IMR-90 (cell line): ENCODE results near the gene INSL3. TPM values are rescaled to one million over a fixed set of nuclear protein-coding genes. Genes with fewer than 3 reads are reported as not detected.

ENCODE experiments used
- ATAC-seq: fragments of 200-7000 bp; cut with Tn5 transposase; 2 replicates; pipeline ENCODE4 v1.9.1; 2020; ENCODE audit warnings: low read depth, mild to moderate bottlenecking, moderate library complexity
- BruUV-seq: library from RNA; stranded (reverse); fragments of 400-500 nt; replicated peaks from 2 replicates; lab custom pipeline; 2021; lab: Mats Ljungman, UMichigan
- CTCF ChIA-PET: fragments of 300-600 bp; formaldehyde crosslinking; extraction: SDS; loops from one replicate; lab custom pipeline; 2021; ENCODE audit warnings: antibody characterized with exemption; lab: Yijun Ruan, JAX
- POLR2A ChIA-PET: fragments of 300-600 bp; sonication (Branson Sonifier 250); formaldehyde crosslinking; loops from one replicate; lab custom pipeline; 2022; ENCODE audit warnings: antibody characterized with exemption; ENCODE audit not compliant: unreplicated experiment; lab: Charles Lee
- DNase-seq: peaks from one replicate; pipeline ENCODE4 v3.0.0; 2013
- H2AFZ ChIP-seq: replicated peaks from 2 replicates; pipeline ENCODE3; 2013; ENCODE audit warnings: low read length, mild to moderate bottlenecking; ENCODE audit not compliant: poor library complexity
- H2AK5ac ChIP-seq: 2 replicates; pipeline ENCODE4 v1.6.1; 2013; ENCODE audit warnings: low read depth, low read length, inconsistent platforms
- H2AK9ac ChIP-seq: replicated peaks from 2 replicates; pipeline ENCODE3; 2013; ENCODE audit warnings: mild to moderate bottlenecking, low read depth, low read length, moderate library complexity; ENCODE audit not compliant: poor library complexity
- H2BK120ac ChIP-seq: 2 replicates; pipeline ENCODE4 v1.6.1; 2013; ENCODE audit warnings: low read depth, low read length, inconsistent platforms
- H2BK15ac ChIP-seq: 3 replicates; pipeline ENCODE4 v1.6.1; 2013; ENCODE audit warnings: low read depth, low read length, inconsistent platforms
- H2BK20ac ChIP-seq: 2 replicates; pipeline ENCODE4 v1.6.1; 2013; ENCODE audit warnings: low read depth, mild to moderate bottlenecking, inconsistent platforms, low read length, moderate library complexity
- H2BK5ac ChIP-seq: 2 replicates; pipeline ENCODE4 v1.6.1; 2013; ENCODE audit warnings: mild to moderate bottlenecking, low read depth, low read length, inconsistent platforms; ENCODE audit not compliant: poor library complexity, severe bottlenecking
- H3K14ac ChIP-seq: replicated peaks from 2 replicates; pipeline ENCODE4 v1.6.1; 2013; ENCODE audit warnings: low read depth, low read length, inconsistent platforms
- H3K18ac ChIP-seq: 2 replicates; pipeline ENCODE4 v1.6.1; 2013; ENCODE audit warnings: low read depth, low read length, control low read depth
- H3K23ac ChIP-seq: 2 replicates; pipeline ENCODE4 v1.6.1; 2013; ENCODE audit warnings: low read depth, low read length, inconsistent platforms
- H3K27ac ChIP-seq: 2 replicates; pipeline ENCODE4 v1.5.1; 2013; ENCODE audit warnings: mild to moderate bottlenecking, control low read depth, low read length; ENCODE audit not compliant: insufficient read depth
- H3K27me3 ChIP-seq: 2 replicates; pipeline ENCODE4 v1.6.1; 2013; ENCODE audit warnings: low read length; ENCODE audit not compliant: control insufficient read depth, insufficient read depth
- H3K36me3 ChIP-seq: 2 replicates; pipeline ENCODE4 v1.6.1; 2013; ENCODE audit warnings: low read length, mixed read lengths; ENCODE audit not compliant: control insufficient read depth, insufficient read depth
- H3K4ac ChIP-seq: 2 replicates; pipeline ENCODE4 v1.6.1; 2013; ENCODE audit warnings: low read depth, low read length, inconsistent platforms
- H3K4me1 ChIP-seq: 2 replicates; pipeline ENCODE4 v1.6.1; 2013; ENCODE audit warnings: low read length, mixed read lengths; ENCODE audit not compliant: control insufficient read depth, insufficient read depth
- H3K4me2 ChIP-seq: 2 replicates; pipeline ENCODE4 v1.6.1; 2013; ENCODE audit warnings: low read depth, mild to moderate bottlenecking, control low read depth, low read length, moderate library complexity
- H3K4me3 ChIP-seq: 2 replicates; pipeline ENCODE4 v1.5.1; 2013; ENCODE audit warnings: low read depth, mild to moderate bottlenecking, control low read depth, low read length, moderate library complexity; ENCODE audit not compliant: insufficient read depth
- H3K56ac ChIP-seq: 2 replicates; pipeline ENCODE4 v1.6.1; 2013; ENCODE audit warnings: low read length, inconsistent platforms; ENCODE audit not compliant: insufficient read depth; ENCODE audit errors: extremely low read depth
- H3K79me1 ChIP-seq, 2 experiments: 2 replicates each; pipeline ENCODE4 v1.6.1; 2013; ENCODE audit warnings: low read length in 2 of 2, inconsistent platforms in 1 of 2, low read depth in 1 of 2
- H3K9ac ChIP-seq: 2 replicates; pipeline ENCODE4 v1.6.1; 2013; ENCODE audit warnings: low read depth, low read length, control low read depth
- H3K9me1 ChIP-seq: 2 replicates; pipeline ENCODE4 v1.6.1; 2013; ENCODE audit warnings: low read length, inconsistent platforms; ENCODE audit not compliant: insufficient read depth
- H3K9me3 ChIP-seq: 2 replicates; pipeline ENCODE4 v1.6.1; 2013; ENCODE audit warnings: low read length; ENCODE audit not compliant: control insufficient read depth, insufficient read depth
- H4K20me1 ChIP-seq: 2 replicates; pipeline ENCODE4 v1.6.1; 2013; ENCODE audit warnings: low read length, inconsistent platforms; ENCODE audit not compliant: insufficient read depth
- H4K5ac ChIP-seq: 2 replicates; pipeline ENCODE4 v1.6.1; 2013; ENCODE audit warnings: mild to moderate bottlenecking, low read depth, low read length, control low read depth
- H4K8ac ChIP-seq, 2 experiments: 2 replicates each; pipeline ENCODE4 v1.6.1; 2013; ENCODE audit warnings: low read depth in 2 of 2, low read length in 2 of 2, control low read depth in 1 of 2, inconsistent platforms in 1 of 2
- H4K91ac ChIP-seq: 2 replicates; pipeline ENCODE4 v1.6.1; 2013; ENCODE audit warnings: low read depth, low read length, inconsistent platforms; ENCODE audit not compliant: insufficient read depth
- BHLHE40 ChIP-seq: fragments of 150-350 bp; IDR thresholded peaks from 2 replicates; pipeline ENCODE4 v1.6.1; 2016; ENCODE audit warnings: mild to moderate bottlenecking, low read depth, low read length
- CEBPB ChIP-seq: IDR thresholded peaks from 2 replicates; pipeline ENCODE4 v1.6.1; 2012; ENCODE audit warnings: low read depth, low read length, improper control_type of control experiment
- CHD1 ChIP-seq: IDR thresholded peaks from 2 replicates; pipeline ENCODE4 v1.6.1; 2012; ENCODE audit warnings: low read depth, low read length, improper control_type of control experiment
- FOS ChIP-seq: fragments of 150-350 bp; IDR thresholded peaks from 2 replicates; pipeline ENCODE4 v1.6.1; 2016; ENCODE audit warnings: low read depth, low read length
- MAFK ChIP-seq: IDR thresholded peaks from 2 replicates; pipeline ENCODE4 v1.6.1; 2012; ENCODE audit warnings: low read depth, low read length, improper control_type of control experiment
- MAZ ChIP-seq: IDR thresholded peaks from 2 replicates; pipeline ENCODE4 v1.6.1; 2012; ENCODE audit warnings: low read depth, mild to moderate bottlenecking, low read length, improper control_type of control experiment, moderate library complexity, borderline replicate concordance
- MXI1 ChIP-seq: IDR thresholded peaks from 2 replicates; pipeline ENCODE4 v1.6.1; 2012; ENCODE audit warnings: low read depth, mild to moderate bottlenecking, low read length, moderate library complexity, borderline replicate concordance
- NFE2L2 ChIP-seq: fragments of 150-350 bp; IDR thresholded peaks from 2 replicates; pipeline ENCODE4 v1.6.1; 2016; ENCODE audit warnings: low read depth, mild to moderate bottlenecking, low read length
- POLR2A ChIP-seq: IDR thresholded peaks from 2 replicates; pipeline ENCODE4 v1.6.1; 2012; ENCODE audit warnings: mild to moderate bottlenecking, low read depth, low read length
- RAD21 ChIP-seq: IDR thresholded peaks from 2 replicates; pipeline ENCODE4 v1.6.1; 2012; ENCODE audit warnings: low read length, improper control_type of control experiment
- RCOR1 ChIP-seq: IDR thresholded peaks from 2 replicates; pipeline ENCODE4 v1.6.1; 2012; ENCODE audit warnings: mild to moderate bottlenecking, low read length, improper control_type of control experiment; ENCODE audit not compliant: insufficient replicate concordance
- RFX5 ChIP-seq: IDR thresholded peaks from 2 replicates; pipeline ENCODE4 v1.8.0; 2012; ENCODE audit warnings: low read depth, mild to moderate bottlenecking, low read length, moderate library complexity
- SMC3 ChIP-seq: fragments of 150-350 bp; IDR thresholded peaks from 2 replicates; pipeline ENCODE4 v1.6.1; 2016; ENCODE audit warnings: low read depth, mild to moderate bottlenecking, antibody characterized with exemption, low read length, moderate library complexity
- WGBS, 2 experiments: methylation state at CpG; one replicate each; pipeline versions ENCODE4 v1.1.5 to v1.1.7; 2013; ENCODE audit warnings: missing lambda C conversion rate in 2 of 2; ENCODE audit not compliant: insufficient read length in 1 of 2; ENCODE audit errors: extremely low coverage in 2 of 2; 5-methylcytosine and 5-hydroxymethylcytosine counted together
- dilution Hi-C: fragments of 300-500 bp; cut with HindIII; formaldehyde crosslinking; loops from one replicate; pipeline ENCODE4 v1.14.3; 2018; ENCODE audit warnings: low sequenced_read_pairs; ENCODE audit not compliant: unreplicated experiment
- in situ Hi-C: fragments of 300-500 bp; cut with MboI; formaldehyde crosslinking; loops from 3 replicates; pipeline ENCODE4 v1.14.3; 2019; ENCODE audit warnings: low sequenced_read_pairs, inconsistent platforms, mixed read lengths
- intact Hi-C: fragments of 100-400 bp; cut with micrococcal nuclease; formaldehyde crosslinking; loops from 2 replicates; pipeline ENCODE4 v1.10.0; 2022
- polyA plus RNA-seq, 3 experiments: library from polyadenylated mRNA; depleted of rRNA; stranded (reverse); fragments of >200 nt; gene quantifications; 2 replicates each; pipeline ENCODE4 v1.2.3, GENCODE V29; 2012; ENCODE audit warnings: low replicate concordance in 1 of 3
- total RNA-seq: library from RNA; depleted of rRNA; stranded (reverse); fragments of >200 nt; gene quantifications from 2 replicates; pipeline ENCODE4 v1.2.3, GENCODE V29; 2012
- TF ChIP-seq, protein P1 (sequence below): conservative IDR thresholded peaks from 2 replicates; pipeline ENCODE4 v1.5.1; 2012; ENCODE audit warnings: mild to moderate bottlenecking, low read depth, low read length, improper control_type of control experiment

The INSL3 gene
- total and polyA plus RNA-seq, 2 of the 4 experiments (the other 2 are of a cell fraction) = not detected

DNA sequence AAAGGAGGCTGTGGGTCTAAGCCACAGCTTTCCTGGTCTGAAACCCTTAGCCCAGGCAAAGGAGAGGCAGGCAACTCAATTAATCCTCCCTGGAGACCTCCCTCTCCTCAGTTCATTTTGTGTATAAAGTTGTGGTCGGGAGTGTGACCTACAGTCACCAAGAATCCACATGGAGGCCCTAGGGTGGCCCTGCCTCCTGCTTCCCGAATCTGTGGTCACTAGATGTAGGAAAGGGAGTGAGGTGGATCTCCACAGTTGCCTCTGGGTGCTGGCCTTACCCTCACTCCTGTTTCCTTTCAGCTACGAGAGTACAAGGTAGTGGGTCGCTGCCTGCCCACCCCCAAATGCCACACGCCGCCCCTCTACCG lies 39.7 kb upstream of the INSL3 start (continued):
- no peak for TF ChIP-seq MXI1

DNA sequence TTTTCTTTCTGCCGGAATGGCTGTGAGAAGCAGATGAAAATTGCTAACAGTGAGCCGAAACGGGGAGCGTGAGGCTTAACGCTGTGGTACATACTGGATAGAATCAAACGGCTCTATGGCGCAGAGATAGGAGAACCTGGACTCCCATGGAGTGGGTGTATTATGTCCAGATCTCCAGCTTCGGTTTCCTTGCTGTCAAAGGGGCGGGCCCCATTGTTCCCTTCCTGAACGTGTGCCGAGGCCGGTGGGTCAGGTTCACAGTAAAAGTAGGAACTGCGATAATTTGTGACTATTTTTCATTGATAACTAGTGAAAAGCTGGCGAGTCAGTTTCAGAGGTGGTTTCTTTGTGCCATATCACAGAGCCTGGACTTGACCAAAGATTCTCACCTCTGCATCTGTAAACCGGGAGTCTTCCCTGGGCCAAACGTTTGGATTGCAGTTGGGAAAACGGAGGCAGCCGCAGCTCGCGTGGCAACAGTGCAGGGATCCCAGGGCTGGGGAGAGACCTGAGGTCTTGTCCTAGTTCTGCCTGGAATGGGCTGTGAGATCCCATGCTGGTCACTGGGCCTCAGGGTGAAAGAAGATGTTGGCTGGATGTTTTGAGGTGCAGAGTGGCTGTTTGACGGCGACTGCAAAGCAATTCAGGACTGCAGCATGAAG lies 39.1 kb upstream of the INSL3 start:
- H3K9ac ChIP-seq = peak overlapping the region; percentile 98
- H3K4me3 ChIP-seq = peak overlapping the region; percentile 71
- peaks cover 7% of the 10 kb centered on the region for H3K4me1 ChIP-seq
- dilution Hi-C loops = no loop called here
- H2BK20ac ChIP-seq = no peak overlapping the region
- peak overlapping the region; percentile 72 to 94 for H4K8ac ChIP-seq
- peaks cover 57% of the 10 kb centered on the region for H4K20me1 ChIP-seq
- peak overlapping the region; percentile 36 for H3K27ac ChIP-seq
- POLR2A ChIA-PET = interaction anchor here (0.5 to 1.8 kb wide), 2 partner anchors 72 to 1123 kb away, joined by 6 to 12 read pairs; partner anchors contain the start of gene CCDC124
- H3K18ac ChIP-seq = no peak overlapping the region
- peaks cover 12 to 48% of the 10 kb centered on the region in 2 experiments; a peak in 3 of 4 replicates for H3K79me1 ChIP-seq
- peak overlapping the region; percentile 31 for H2BK5ac ChIP-seq
- DNase-seq (no peak), ATAC-seq (no peak)
- peak overlapping the region; percentile 79 for H4K91ac ChIP-seq
- peak overlapping the region; percentile 44; the same call in 1 of the 2 replicates for H4K5ac ChIP-seq
- peak overlapping the region; percentile 97 for H3K4ac ChIP-seq
- BruUV-seq = no TSS peak
- peak overlapping the region; percentile 98 for H3K14ac ChIP-seq
- peak overlapping the region; percentile 98 for H3K4me2 ChIP-seq
- H3K56ac ChIP-seq = peak overlapping the region; percentile 91
- intact Hi-C loops = no loop called here
- peak overlapping the region; percentile 99 for H2AK5ac ChIP-seq
- H3K23ac ChIP-seq = peak overlapping the region; percentile 99
- peaks cover 4% of the 10 kb centered on the region; the same call in 1 of the 2 replicates for H3K9me1 ChIP-seq
- H2BK15ac ChIP-seq = no peak overlapping the region
- H3K9me3 ChIP-seq = no peaks in the 10 kb centered on the region
- peaks cover 38% of the 10 kb centered on the region for H3K36me3 ChIP-seq
- peak overlapping the region; percentile 35; the same call in 1 of the 2 replicates for H2BK120ac ChIP-seq
- H3K27me3 ChIP-seq = no peaks in the 10 kb centered on the region
- CTCF ChIA-PET = interaction anchor here (1.1 to 2.7 kb wide), 2 partner anchors 69 to 71 kb away, joined by 5 to 15 read pairs; partner anchors contain the start of gene CCDC124
- in situ Hi-C loops = no loop called here
- peak overlapping the region; percentile 98 for H2AK9ac ChIP-seq
- 0% methylated on average over 12 of the region's 22 CpGs; no CpG with 5 or more reads in 1 of the 2 experiments for WGBS, 2 experiments
- H2AFZ ChIP-seq = peak overlapping the region; percentile 99
- TF ChIP-seq NFE2L2 = no peak
- no peak for TF ChIP-seq MXI1
- no peak for TF ChIP-seq POLR2A
- no peak for TF ChIP-seq CHD1
- no peak for TF ChIP-seq FOS
- no peak for TF ChIP-seq MAZ
- no peak for TF ChIP-seq MAFK
- no peak for TF ChIP-seq RCOR1
- no peak for TF ChIP-seq CEBPB
- TF ChIP-seq BHLHE40 = no peak
- no peak for TF ChIP-seq RAD21
- TF ChIP-seq RFX5 = no peak
- TF ChIP-seq, protein P1, sequence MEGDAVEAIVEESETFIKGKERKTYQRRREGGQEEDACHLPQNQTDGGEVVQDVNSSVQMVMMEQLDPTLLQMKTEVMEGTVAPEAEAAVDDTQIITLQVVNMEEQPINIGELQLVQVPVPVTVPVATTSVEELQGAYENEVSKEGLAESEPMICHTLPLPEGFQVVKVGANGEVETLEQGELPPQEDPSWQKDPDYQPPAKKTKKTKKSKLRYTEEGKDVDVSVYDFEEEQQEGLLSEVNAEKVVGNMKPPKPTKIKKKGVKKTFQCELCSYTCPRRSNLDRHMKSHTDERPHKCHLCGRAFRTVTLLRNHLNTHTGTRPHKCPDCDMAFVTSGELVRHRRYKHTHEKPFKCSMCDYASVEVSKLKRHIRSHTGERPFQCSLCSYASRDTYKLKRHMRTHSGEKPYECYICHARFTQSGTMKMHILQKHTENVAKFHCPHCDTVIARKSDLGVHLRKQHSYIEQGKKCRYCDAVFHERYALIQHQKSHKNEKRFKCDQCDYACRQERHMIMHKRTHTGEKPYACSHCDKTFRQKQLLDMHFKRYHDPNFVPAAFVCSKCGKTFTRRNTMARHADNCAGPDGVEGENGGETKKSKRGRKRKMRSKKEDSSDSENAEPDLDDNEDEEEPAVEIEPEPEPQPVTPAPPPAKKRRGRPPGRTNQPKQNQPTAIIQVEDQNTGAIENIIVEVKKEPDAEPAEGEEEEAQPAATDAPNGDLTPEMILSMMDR = no peak
- no peak for TF ChIP-seq SMC3
